ENCODE results near the gene PRR33.

Gene PRR33

DNA sequence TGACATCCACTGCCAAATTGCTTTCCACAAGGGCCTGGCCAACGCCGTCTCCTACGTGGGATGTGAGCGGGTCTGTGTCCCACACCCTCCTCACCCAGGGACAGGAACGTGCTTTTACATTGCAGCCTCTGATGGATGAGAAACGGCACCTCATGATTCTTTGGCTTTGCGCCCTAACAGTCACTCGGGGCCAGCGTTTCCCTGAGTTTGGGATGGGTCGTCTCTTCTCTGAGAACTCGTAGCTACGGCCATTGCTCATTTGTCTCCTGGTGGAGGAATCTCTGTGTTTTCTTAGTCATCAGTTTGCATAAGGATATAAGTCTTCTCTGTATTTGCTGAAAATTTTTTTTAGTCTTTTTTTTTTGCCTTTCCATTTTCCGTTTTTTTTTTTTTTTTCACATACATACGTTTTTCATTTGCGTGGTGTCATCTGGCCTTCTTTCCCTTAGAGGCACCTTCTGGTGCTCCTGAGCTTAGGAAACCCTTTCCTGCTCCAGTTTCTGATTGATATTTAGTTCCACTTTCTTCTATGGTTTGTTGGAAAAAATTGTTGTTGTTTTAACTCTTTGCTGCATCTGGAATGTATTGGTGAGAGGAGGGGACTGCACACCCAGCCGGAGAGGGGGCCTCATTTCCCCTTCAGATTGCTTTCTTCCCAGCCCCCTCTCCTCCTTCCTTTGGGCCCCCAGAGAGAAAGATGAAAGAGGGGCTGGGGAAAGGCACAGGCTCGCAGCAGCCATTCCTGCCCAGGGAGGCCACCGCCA is 39.8 kb upstream of the PRR33 start:
- H3K4me1 ChIP-seq (ENCODE audit: insufficient read depth, low read length) = peaks cover 3% of the 10 kb centered on the region; the same call in 1 of the 2 replicates
- no peaks in the 10 kb centered on the region for H3K36me3 ChIP-seq (ENCODE audit: insufficient read depth, low read length)
- H3K9me3 ChIP-seq (ENCODE audit: control insufficient read depth, insufficient read depth, low read length) = no peaks in the 10 kb centered on the region
- H3K9ac ChIP-seq (ENCODE audit: low read depth, low read length) = no peak overlapping the region

DNA sequence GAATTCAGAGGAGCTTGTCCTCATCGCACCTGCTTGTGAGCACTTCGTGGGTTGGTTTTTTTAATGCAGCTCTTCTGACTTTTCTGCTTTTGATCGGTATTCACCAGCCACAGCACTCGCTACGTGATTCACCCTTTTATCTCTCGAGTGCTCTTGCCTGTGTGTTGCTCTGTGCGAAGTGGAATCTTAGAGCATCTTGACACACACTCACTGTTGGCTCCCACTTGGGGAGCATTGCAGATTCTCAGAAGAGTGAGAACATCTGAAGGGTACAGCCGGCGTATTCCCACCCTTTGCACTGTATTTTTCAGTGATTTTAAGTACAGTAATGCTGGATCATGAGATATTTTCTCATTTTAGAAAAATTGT is 38.8 kb upstream of the PRR33 start:
- Histone ChIP-seq H3K9ac (ENCODE audit: low read depth, low read length) (no peak overlapping the region), H3K9me3 (ENCODE audit: control insufficient read depth, insufficient read depth, low read length) (no peaks in the 10 kb centered on the region), H3K36me3 (ENCODE audit: insufficient read depth, low read length) (no peaks in the 10 kb centered on the region), H3K4me1 (ENCODE audit: insufficient read depth, low read length) (peaks cover 3% of the 10 kb centered on the region; the same call in 1 of the 2 replicates)

DNA sequence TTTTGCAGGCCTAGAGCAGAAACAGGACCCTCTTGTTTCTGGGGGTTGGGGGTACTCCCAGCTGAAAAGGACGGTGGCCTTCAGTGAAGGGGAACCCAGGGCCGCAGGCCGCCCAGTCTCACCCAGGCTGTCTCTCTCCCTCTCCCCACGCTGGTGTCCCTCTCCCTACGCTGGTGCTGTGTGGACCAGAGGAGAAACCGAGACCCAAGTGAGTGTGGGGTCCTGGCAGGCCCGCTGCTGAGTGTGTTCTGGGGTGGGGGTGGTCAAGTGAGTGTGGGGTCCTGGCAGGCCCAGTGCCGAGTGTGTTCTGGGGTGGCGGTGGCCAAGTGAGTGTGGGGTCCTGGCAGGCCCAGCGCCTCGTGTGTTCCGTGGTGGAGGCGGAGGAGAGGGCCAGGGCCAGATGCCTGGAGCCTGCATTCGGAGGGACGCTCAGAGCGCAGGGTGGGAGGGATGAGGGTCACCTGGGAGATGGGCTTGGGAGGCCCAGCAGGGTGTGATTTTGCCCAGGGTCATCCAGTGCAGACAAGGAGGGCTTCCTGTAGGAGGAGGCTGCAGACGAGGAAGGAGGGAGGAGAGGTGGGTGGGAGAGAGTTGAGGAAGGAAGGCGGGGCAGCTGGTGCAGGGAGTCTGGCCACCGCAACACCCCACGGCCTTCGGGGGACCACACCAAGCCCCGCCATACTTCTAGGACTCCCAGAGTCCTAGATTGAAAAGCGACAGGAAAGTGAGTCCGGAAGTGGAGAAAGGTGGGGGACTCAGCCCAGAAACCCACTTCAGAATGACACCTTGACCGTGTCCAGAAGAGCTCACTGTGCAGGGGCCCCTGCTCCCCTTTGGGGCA is 38.1 kb upstream of the PRR33 start:
- no peaks in the 10 kb centered on the region for H3K9me3 ChIP-seq (ENCODE audit: control insufficient read depth, insufficient read depth, low read length)
- no peak overlapping the region for H3K9ac ChIP-seq (ENCODE audit: low read depth, low read length)
- peaks cover 3% of the 10 kb centered on the region; the same call in 1 of the 2 replicates for H3K4me1 ChIP-seq (ENCODE audit: insufficient read depth, low read length)
- no peaks in the 10 kb centered on the region for H3K36me3 ChIP-seq (ENCODE audit: insufficient read depth, low read length)

DNA sequence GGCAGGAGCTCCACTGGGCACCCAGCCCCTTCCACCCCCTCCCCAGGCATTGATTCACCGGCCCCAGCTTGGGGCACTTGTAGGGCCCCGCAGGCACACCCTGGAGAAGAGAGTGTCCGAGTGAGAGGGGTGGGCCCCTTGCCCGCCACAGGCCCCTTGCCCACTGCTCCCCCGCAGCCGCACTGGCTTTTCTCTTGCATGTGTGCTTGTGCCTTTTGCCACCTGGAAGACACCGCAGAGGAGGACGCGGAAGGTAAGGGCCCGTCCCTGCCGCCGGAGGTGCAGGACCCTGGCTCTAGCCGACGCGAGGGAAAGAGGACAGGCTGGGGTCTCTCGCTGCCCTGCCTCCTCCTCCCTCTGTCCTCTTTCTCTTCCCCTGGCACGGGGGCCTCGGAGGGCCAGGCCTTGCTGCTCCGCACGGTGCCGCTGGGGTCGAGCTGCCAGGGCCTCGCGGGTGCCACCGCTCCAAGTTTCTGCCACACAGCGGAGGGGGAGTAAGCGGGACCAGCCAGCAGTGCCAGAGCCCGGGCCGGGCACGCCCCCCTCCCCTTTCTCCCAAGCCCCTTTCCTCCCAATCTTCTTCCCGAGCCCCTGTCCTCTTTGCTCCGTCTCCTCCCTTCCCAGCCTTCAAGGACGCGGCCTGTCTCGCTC is 37.3 kb upstream of the PRR33 start:
- H3K9me3 ChIP-seq (ENCODE audit: control insufficient read depth, insufficient read depth, low read length) = no peaks in the 10 kb centered on the region

DNA sequence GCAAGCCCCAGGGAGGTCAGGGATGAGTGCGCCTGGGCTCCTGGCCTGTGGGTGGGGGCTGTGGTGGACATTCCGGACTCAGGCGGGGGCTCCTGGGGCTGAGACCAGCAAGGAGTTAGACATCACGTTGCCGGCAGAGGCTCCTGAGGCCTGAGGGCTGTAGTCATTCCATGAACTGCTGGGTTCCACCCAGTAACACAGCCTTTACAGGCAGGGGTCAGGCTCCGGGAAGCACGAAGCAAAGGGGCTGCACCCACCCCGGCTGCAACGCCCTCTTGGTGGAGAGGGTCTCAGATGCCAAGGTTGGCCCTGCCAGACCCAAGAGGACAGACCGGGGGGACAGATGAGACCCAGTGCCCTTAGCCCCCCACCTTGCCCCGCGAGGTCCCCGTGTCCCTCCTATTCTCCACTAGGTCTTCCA is 36.8 kb upstream of the PRR33 start:
- no peak overlapping the region for H3K9ac ChIP-seq (ENCODE audit: low read depth, low read length)
- peaks cover 3% of the 10 kb centered on the region; the same call in 1 of the 2 replicates for H3K4me1 ChIP-seq (ENCODE audit: insufficient read depth, low read length)
- no peaks in the 10 kb centered on the region for H3K36me3 ChIP-seq (ENCODE audit: insufficient read depth, low read length)
- no peaks in the 10 kb centered on the region for H3K9me3 ChIP-seq (ENCODE audit: control insufficient read depth, insufficient read depth, low read length)

More for the DNA sequence above, 37.3 kb upstream of the PRR33 start:
- Histone ChIP-seq H3K36me3 (ENCODE audit: insufficient read depth, low read length) (no peaks in the 10 kb centered on the region), H3K9ac (ENCODE audit: low read depth, low read length) (no peak overlapping the region), H3K4me1 (ENCODE audit: insufficient read depth, low read length) (peaks cover 3% of the 10 kb centered on the region; the same call in 1 of the 2 replicates)

DNA sequence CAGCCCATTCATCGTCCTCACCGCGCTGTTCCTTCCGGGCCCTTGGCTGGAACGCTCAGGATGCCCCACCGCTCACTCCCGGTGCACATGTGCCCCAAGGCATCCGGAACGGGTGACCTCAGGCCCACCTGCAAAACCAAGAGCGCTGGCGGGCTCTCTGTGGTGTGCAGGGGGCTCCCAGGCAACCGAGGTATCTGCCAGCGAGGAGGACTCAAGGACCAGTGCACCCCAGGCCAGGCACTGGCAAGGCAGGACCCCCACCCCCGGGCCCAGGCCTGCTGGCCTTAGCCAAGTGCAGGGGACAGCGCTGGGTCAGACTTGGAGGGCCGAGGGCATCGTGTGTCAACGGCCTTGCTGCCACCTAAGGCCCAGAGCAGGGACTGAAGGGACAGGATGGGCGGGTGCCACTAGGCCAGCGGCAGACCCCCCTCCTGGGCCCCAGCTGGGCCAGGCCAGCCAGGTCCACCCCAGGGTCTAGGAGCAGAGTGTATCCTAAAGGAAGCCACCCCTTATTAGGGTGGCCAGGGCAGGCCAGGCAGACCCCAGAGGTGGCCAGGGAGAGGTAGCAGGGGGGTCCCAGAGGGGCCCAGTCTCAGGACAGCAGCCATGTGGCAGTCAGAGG is 36.3 kb upstream of the PRR33 start:
- H3K9me3 ChIP-seq (ENCODE audit: control insufficient read depth, insufficient read depth, low read length) = no peaks in the 10 kb centered on the region
- H3K36me3 ChIP-seq (ENCODE audit: insufficient read depth, low read length) = no peaks in the 10 kb centered on the region
- no peak overlapping the region for H3K9ac ChIP-seq (ENCODE audit: low read depth, low read length)
- peaks cover 3% of the 10 kb centered on the region; the same call in 1 of the 2 replicates for H3K4me1 ChIP-seq (ENCODE audit: insufficient read depth, low read length)

DNA sequence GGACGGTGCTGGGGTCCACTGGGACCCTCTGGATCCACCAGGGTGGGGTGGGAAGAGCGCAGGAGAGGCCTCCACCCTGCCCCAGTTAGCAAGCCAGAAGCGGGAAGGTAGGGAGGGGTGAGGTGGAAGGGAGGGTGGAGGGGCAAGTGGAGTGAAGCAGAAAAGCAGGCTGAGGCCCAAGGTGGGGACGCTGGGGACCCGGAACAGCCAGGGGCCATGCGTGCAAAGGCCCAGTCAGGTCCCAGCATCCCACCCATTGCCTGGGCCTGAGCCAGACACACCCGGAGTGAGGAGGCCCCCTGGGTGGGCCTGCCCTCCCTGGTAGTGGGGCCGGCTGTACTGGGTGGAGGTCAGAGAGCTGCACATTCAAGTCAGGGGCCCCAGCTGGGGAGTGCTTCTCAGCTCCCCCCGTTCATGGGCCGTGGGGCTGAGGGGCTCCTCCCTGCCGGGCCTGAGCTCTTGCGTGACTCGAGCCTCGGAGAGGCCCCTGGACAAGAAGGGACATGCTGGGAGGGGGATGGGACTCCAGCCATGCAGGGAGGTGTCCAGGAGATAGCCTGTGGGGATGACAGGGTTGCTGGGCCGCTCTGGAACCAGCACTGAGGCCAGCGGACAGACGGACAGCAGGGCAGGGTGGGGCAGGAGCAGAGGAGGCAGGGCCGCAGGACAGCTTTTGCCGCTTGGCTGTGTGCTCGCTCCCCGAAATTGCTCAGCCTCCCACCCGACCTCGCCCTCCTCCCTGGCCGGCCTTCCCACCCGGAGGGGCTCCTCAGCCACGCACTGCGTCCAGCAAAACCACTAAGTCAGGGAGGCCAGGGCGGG is 35.5 kb upstream of the PRR33 start:
- Histone ChIP-seq H3K4me1 (ENCODE audit: insufficient read depth, low read length) (peaks cover 3% of the 10 kb centered on the region; the same call in 1 of the 2 replicates), H3K36me3 (ENCODE audit: insufficient read depth, low read length) (no peaks in the 10 kb centered on the region), H3K9me3 (ENCODE audit: control insufficient read depth, insufficient read depth, low read length) (no peaks in the 10 kb centered on the region), H3K9ac (ENCODE audit: low read depth, low read length) (no peak overlapping the region)

DNA sequence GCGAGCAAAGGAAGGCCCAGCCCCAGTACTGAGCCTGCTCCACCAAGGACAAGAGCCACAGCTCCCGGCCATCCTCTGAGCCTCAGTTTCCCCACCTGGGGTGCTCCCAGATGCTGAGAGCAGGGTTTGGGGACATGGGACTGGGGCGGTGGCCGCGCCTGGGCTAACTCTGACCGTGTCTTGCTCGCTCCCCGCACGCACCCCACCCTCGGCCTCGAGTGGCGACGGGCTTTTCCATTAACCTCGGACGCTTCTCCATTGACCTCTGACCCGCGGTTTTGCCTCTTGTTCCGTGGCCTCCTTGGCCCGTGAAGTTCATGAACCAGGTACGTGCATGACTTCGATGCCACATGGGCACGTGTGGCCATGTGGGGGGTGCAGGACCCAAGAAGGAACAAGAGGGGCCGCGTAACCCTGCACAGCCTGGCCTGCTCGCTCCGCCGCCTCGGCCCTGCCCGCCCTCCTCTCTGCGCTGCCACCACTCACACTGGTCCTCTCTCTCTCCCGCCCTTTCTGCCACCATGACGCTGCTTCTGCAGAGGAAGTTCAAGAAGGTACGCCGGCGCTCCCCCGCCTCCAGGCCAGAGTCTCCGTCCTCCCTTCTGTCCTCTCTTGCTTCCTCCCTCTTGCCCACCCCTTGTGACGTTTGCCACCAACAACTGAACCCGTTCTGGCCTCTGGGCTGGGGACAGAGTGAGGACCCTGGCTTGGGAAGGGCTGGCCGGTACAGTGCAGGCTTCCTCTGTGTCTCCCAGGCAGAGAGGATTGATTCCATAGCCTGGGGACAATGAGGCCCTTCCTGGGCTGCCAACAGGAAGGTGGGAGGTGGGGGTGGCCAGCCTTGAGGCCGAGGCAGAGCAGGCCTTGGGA is 34.7 kb upstream of the PRR33 start:
- H3K4me1 ChIP-seq (ENCODE audit: insufficient read depth, low read length) = peaks cover 3% of the 10 kb centered on the region; the same call in 1 of the 2 replicates
- no peak overlapping the region for H3K9ac ChIP-seq (ENCODE audit: low read depth, low read length)
- H3K36me3 ChIP-seq (ENCODE audit: insufficient read depth, low read length) = no peaks in the 10 kb centered on the region
- H3K9me3 ChIP-seq (ENCODE audit: control insufficient read depth, insufficient read depth, low read length) = no peaks in the 10 kb centered on the region

DNA sequence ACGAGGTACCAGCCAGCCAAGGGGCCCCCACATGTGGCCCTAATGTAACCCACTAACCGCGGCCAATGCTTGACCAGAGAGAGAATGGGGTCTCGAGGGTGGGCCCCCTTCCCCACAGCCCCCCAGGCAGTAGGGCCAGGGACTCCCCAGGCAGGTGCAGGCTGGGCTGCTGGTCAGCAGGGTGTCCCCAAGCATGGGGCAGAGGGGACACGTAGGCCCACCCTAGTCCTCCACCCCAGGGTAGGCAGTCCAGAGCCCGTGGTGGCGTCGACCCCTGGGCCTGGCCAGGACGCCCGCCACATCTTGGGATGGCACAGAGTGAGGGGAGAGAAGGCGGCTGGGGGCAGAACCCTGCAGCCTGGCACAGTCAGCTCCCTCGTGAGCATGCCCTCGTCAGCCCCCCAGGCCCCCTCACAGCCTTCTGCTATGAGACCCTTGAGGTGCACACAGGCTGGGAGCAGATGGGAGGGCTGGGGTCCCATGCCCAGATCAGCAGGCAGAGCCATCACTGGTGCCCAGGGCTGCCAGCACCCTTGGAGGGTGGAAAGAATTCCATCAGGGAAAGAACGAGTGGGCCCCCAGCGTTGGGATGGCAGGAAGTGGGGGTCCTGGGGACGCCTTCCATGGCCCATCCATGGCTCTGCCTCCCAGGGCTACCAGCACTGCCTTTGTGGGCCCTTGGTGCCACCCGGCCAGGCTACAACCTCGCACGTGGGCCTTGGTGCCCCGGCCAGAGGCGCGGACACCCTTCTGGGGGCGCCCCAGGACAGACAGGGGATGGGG is 33.9 kb upstream of the PRR33 start:
- Histone ChIP-seq H3K4me1 (ENCODE audit: insufficient read depth, low read length) (peaks cover 3% of the 10 kb centered on the region; the same call in 1 of the 2 replicates), H3K9ac (ENCODE audit: low read depth, low read length) (no peak overlapping the region), H3K36me3 (ENCODE audit: insufficient read depth, low read length) (no peaks in the 10 kb centered on the region), H3K9me3 (ENCODE audit: control insufficient read depth, insufficient read depth, low read length) (no peaks in the 10 kb centered on the region)

DNA sequence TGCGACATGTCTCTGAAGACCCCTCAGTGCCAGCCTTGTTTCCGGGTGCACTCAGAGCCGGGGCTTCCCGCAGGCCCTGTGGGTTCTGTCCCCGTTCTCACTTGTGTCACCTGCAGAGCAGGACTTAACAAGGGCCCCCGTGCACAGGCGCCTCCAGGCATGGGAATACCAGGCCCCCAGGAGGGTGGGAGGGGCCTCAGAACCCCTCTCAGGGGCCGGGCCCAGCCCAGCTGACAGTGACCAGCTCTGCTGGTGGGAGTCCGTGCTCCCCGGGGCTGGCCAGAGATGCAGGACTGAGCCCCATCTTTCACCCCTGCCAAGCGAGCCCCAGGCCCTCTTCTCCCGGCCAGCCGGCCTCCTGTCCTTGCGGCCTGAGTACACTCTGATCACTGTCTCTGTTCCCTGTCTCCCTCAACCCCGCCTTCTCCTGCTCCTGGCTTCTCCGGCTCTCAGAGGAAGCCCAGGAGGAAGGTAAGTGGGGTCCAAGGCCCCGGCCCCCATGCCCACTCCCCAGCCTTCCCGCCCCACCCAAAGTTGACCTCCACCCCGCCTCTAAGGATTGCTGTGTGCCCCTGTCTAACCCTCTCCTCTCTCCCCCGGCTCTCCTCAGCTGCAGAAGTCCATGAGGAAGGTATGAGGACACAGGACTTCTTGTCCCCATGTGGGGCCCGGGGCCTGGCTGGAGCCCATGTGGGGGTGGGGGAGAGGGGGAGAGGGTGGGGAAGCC is 33.1 kb upstream of the PRR33 start:
- Histone ChIP-seq H3K4me1 (ENCODE audit: insufficient read depth, low read length) (peaks cover 3% of the 10 kb centered on the region; the same call in 1 of the 2 replicates), H3K9me3 (ENCODE audit: control insufficient read depth, insufficient read depth, low read length) (no peaks in the 10 kb centered on the region), H3K9ac (ENCODE audit: low read depth, low read length) (no peak overlapping the region), H3K36me3 (ENCODE audit: insufficient read depth, low read length) (no peaks in the 10 kb centered on the region)

DNA sequence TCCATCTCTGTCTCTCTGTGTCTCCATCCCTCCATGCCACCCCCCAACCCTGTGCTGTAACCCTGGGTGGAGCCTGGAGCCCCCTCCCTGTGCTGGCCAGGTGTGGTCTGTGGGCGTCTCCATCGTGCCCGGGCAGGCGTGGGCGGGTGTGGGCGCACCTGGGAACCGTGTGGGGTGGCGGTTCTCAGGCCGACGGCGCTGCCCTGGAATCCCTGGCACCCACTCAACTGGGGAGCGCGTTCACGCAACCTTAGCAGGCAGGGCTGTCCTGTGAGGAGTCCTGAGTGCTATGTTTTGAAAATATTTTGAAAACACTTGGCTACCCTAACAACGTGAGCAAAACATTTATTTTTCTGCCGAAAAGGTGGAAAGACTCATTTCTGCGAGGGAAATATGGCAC is 32.5 kb upstream of the PRR33 start:
- Histone ChIP-seq H3K4me1 (ENCODE audit: insufficient read depth, low read length) (peaks cover 3% of the 10 kb centered on the region; the same call in 1 of the 2 replicates), H3K36me3 (ENCODE audit: insufficient read depth, low read length) (no peaks in the 10 kb centered on the region), H3K9me3 (ENCODE audit: control insufficient read depth, insufficient read depth, low read length) (no peaks in the 10 kb centered on the region), H3K9ac (ENCODE audit: low read depth, low read length) (no peak overlapping the region)
